Natural killer cell (primary cell): ENCODE measurements around the gene DYNC2LI1. TPM values are rescaled to one million over a fixed set of nuclear protein-coding genes. Genes with fewer than 3 reads are reported as not detected.

Experiments
- ATAC-seq, 3 donors: fragments of 150-1000 bp in 2 of 3; fragments of 200-7000 bp in 1 of 3; cut with Tn5 transposase; 1 replicate in 1 of 3; 2 replicates in 2 of 3; pipeline ENCODE4 v1.10.0; 2021; ENCODE audit warnings: mild to moderate bottlenecking in 2 of 3, moderate library complexity in 2 of 3
- DNase-seq, 2 donors: peaks; one replicate each; pipeline versions ENCODE4 v3.0.0 to v3.0.0-alpha.2; 2013 to 2021; ENCODE audit warnings: mixed read lengths in 1 of 2
- H3K27ac ChIP-seq: one replicate; pipeline ENCODE4 v1.5.1; 2013; ENCODE audit warnings: mild to moderate bottlenecking, low read length
- H3K27me3 ChIP-seq: one replicate; pipeline ENCODE4 v1.6.1; 2013; ENCODE audit warnings: low read length; ENCODE audit not compliant: control insufficient read depth, insufficient read depth
- H3K36me3 ChIP-seq: one replicate; pipeline ENCODE4 v1.6.1; 2013; ENCODE audit warnings: low read length; ENCODE audit not compliant: control insufficient read depth, insufficient read depth
- H3K4me1 ChIP-seq: one replicate; pipeline ENCODE4 v1.6.1; 2013; ENCODE audit warnings: low read length; ENCODE audit not compliant: control insufficient read depth, insufficient read depth
- H3K4me3 ChIP-seq: one replicate; pipeline ENCODE4 v1.5.1; 2013; ENCODE audit warnings: low read length
- H3K9me3 ChIP-seq: one replicate; pipeline ENCODE4 v1.6.1; 2013; ENCODE audit warnings: low read length; ENCODE audit not compliant: control insufficient read depth, insufficient read depth
- H3K27ac Mint-ChIP-seq, 2 donors: one replicate each; pipeline ENCODE4 v1.8.0; 2022; ENCODE audit warnings: mild to moderate bottlenecking in 2 of 2, mixed read lengths in 2 of 2, moderate library complexity in 1 of 2
- H3K27me3 Mint-ChIP-seq, 2 donors: one replicate each; pipeline ENCODE4 v1.8.0; 2022; ENCODE audit warnings: low read depth in 2 of 2, mixed read lengths in 2 of 2
- H3K36me3 Mint-ChIP-seq: one replicate; pipeline ENCODE4 v1.8.0; 2022; ENCODE audit warnings: mixed read lengths
- H3K4me1 Mint-ChIP-seq, 2 donors: one replicate each; pipeline ENCODE4 v1.8.0; 2022; ENCODE audit warnings: mixed read lengths in 2 of 2
- H3K4me3 Mint-ChIP-seq: one replicate; pipeline ENCODE4 v1.8.0; 2022; ENCODE audit warnings: mild to moderate bottlenecking, moderate library complexity, mixed read lengths
- H3K9me3 Mint-ChIP-seq, 2 donors: one replicate each; pipeline ENCODE4 v1.8.0; 2022; ENCODE audit warnings: mixed read lengths in 2 of 2
- CTCF ChIP-seq: fragments of 200-600 bp; IDR thresholded peaks from one replicate; pipeline ENCODE4 v1.8.0; 2022; ENCODE audit warnings: antibody characterized with exemption
- WGBS: methylation state at CpG from one replicate; pipeline ENCODE4 v1.1.7; 2013; ENCODE audit warnings: missing lambda C conversion rate; ENCODE audit not compliant: insufficient coverage; 5-methylcytosine and 5-hydroxymethylcytosine counted together
- intact Hi-C: fragments of 100-400 bp; cut with micrococcal nuclease; formaldehyde crosslinking; loops from one replicate; pipeline ENCODE4 v1.14.2; 2022
- total RNA-seq, 4 donors: library from RNA; stranded (reverse); fragments of 120-200 nt in 1 of 4; gene quantifications; one replicate each; pipeline versions ENCODE4 v1.2.3 to v1.2.4, GENCODE V29; 2013 to 2022

DYNC2LI1 gene
- total RNA-seq, 3 donors from 2014 or later (not counting 1 experiment from before 2014, with no cell fraction given): 2.1 to 4.5 (median 3.2) TPM

- WGBS: no CpG with 5 or more reads among the region's 3 CpGs
- H3K9me3 ChIP-seq: no peaks in the 10 kb centered on the region
- no peak overlapping the region for H3K27ac ChIP-seq
- no peaks in the 10 kb centered on the region for H3K27me3 ChIP-seq
- ATAC-seq: no peak
- no peak overlapping the region for H3K4me3 Mint-ChIP-seq
- no peaks in the 10 kb centered on the region for H3K9me3 Mint-ChIP-seq
- H3K4me1 Mint-ChIP-seq: no peaks in the 10 kb centered on the region
- H3K27ac Mint-ChIP-seq: no peak overlapping the region
- peaks cover 0 to 7% of the 10 kb centered on the region in 2 donors for H3K27me3 Mint-ChIP-seq
- TF ChIP-seq CTCF: no peak
- no peaks in the 10 kb centered on the region for H3K36me3 Mint-ChIP-seq
- no peaks in the 10 kb centered on the region for H3K36me3 ChIP-seq
- H3K4me3 ChIP-seq: no peak overlapping the region
- intact Hi-C loops: no loop called here
- no peak for DNase-seq
- H3K4me1 ChIP-seq: no peaks in the 10 kb centered on the region
Measured at GRCh38 chr2:43814711-43815110, 40.9 kb downstream of the DYNC2LI1 start.

GRCh38 chr2:43818761-43819160, 44.9 kb downstream of the DYNC2LI1 start:
- H3K36me3 ChIP-seq: no peaks in the 10 kb centered on the region
- no peaks in the 10 kb centered on the region for H3K36me3 Mint-ChIP-seq
- no peak overlapping the region for H3K4me3 ChIP-seq
- H3K4me1 Mint-ChIP-seq: no peaks in the 10 kb centered on the region
- DNase-seq (no peak), ATAC-seq (no peak)
- no peak overlapping the region for H3K27ac Mint-ChIP-seq
- H3K27ac ChIP-seq: no peak overlapping the region
- no peaks in the 10 kb centered on the region for H3K27me3 ChIP-seq
- no peak overlapping the region for H3K4me3 Mint-ChIP-seq
- no peak for TF ChIP-seq CTCF
- intact Hi-C loops: no loop called here
- H3K9me3 ChIP-seq: no peaks in the 10 kb centered on the region
- no peaks in the 10 kb centered on the region for H3K4me1 ChIP-seq
- 83% methylated on average over 1 of the region's 5 CpGs for WGBS
- H3K9me3 Mint-ChIP-seq: no peaks in the 10 kb centered on the region
- H3K27me3 Mint-ChIP-seq: peaks cover 10 to 21% of the 10 kb centered on the region in 2 donors

GRCh38 chr2:43819491-43820163, 45.8 kb downstream of the DYNC2LI1 start:
- intact Hi-C loops: no loop called here
- WGBS: 90% methylated on average over 4 of the region's 7 CpGs
- Histone ChIP-seq H3K27ac (no peak overlapping the region), H3K4me3 (no peak overlapping the region), H3K27me3 (no peaks in the 10 kb centered on the region), H3K36me3 (no peaks in the 10 kb centered on the region), H3K9me3 (no peaks in the 10 kb centered on the region), H3K4me1 (no peaks in the 10 kb centered on the region)
- TF ChIP-seq CTCF: no peak
- no peaks in the 10 kb centered on the region for H3K9me3 Mint-ChIP-seq
- H3K27me3 Mint-ChIP-seq: peaks cover 10 to 21% of the 10 kb centered on the region in 2 donors
- ATAC-seq (no peak), DNase-seq (no peak)
- H3K36me3 Mint-ChIP-seq: no peaks in the 10 kb centered on the region
- no peaks in the 10 kb centered on the region for H3K4me1 Mint-ChIP-seq
- no peak overlapping the region for H3K27ac Mint-ChIP-seq
- no peak overlapping the region for H3K4me3 Mint-ChIP-seq

DNA sequence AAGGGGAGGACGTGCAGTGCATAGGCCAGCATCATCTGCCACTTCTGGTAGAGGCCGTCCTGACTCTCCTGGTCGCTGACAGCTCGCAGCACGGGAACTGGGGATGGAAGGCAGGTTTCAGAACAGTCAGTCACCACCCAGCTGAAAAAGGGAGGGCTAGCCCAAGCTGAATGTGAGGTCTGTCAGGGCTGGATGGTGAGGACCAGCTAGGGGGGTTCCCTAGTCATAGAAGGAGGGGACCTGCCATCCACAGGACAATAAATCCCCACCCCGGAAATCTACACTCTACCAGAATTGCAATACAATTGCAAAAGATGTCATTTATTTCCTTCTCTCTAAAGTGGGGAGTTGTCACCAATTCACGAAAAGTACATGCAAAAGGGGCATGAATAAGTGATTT, 49.0 kb downstream of the DYNC2LI1 start:
- Mint-ChIP-seq H3K36me3 (no peaks in the 10 kb centered on the region), H3K27ac (no peak overlapping the region), H3K4me3 (no peak overlapping the region), H3K27me3 (peaks cover 10 to 21% of the 10 kb centered on the region in 2 donors), H3K9me3 (no peaks in the 10 kb centered on the region), H3K4me1 (no peaks in the 10 kb centered on the region)
- ATAC-seq (no peak), DNase-seq (no peak)
- no peaks in the 10 kb centered on the region for H3K4me1 ChIP-seq
- WGBS: 83% methylated on average over 7 of the region's 7 CpGs
- no peaks in the 10 kb centered on the region for H3K27me3 ChIP-seq
- no peak overlapping the region for H3K27ac ChIP-seq
- H3K4me3 ChIP-seq: no peak overlapping the region
- H3K36me3 ChIP-seq: no peaks in the 10 kb centered on the region
- no peaks in the 10 kb centered on the region for H3K9me3 ChIP-seq
- TF ChIP-seq CTCF: no peak
- intact Hi-C loops: no loop called here
